ENCODE results near the gene FGFRL1. TPM values are rescaled to one million over a fixed set of nuclear protein-coding genes. Genes with fewer than 3 reads are reported as not detected.
A peak's percentile ranks its signal among the peaks of the same experiment; 100 is the strongest.

The FGFRL1 gene
- total and polyA plus RNA-seq, 2 of the 13 experiments (the other 11 are each of a cell fraction or from before 2014, with no cell fraction given), result 19.1 to 30.6 TPM

- TF ChIP-seq ZHX2 (IDR thresholded peaks at IDR 0.05; ENCODE audit: low read depth), result no peak
- no peak for TF ChIP-seq ZHX2 (CRISPR knock-in tag; IDR thresholded peaks at IDR 0.05; ENCODE audit: borderline replicate concordance)
- peak; percentile 72; the same call in 1 of the 2 replicates for TF ChIP-seq ZNF337 (CRISPR knock-in tag; IDR thresholded peaks at IDR 0.05; ENCODE audit: borderline replicate concordance, low read depth)
- TF ChIP-seq ZNF841 (CRISPR knock-in tag; IDR thresholded peaks at IDR 0.05; ENCODE audit: borderline replicate concordance), result no peak; the same call in 1 of the 2 replicates
- no peak for TF ChIP-seq ZNF513 (CRISPR knock-in tag; conservative IDR thresholded peaks at IDR 0.05)
- no peak for TF ChIP-seq GTF3A (CRISPR knock-in tag; conservative IDR thresholded peaks at IDR 0.05)
- TF ChIP-seq KLF11 (CRISPR knock-in tag; IDR thresholded peaks at IDR 0.05), result no peak
- TF ChIP-seq FOXP4 (CRISPR knock-in tag; IDR thresholded peaks at IDR 0.05), result peak; percentile 50
- no peak; the same call in 1 of the 2 replicates for TF ChIP-seq EEA1 (CRISPR knock-in tag; IDR thresholded peaks at IDR 0.05; ENCODE audit: borderline replicate concordance)
- TF ChIP-seq CEBPB (IDR thresholded peaks at IDR 0.05; ENCODE audit: borderline replicate concordance, low read depth, low read length), result no peak
- no peak; the same call in 1 of the 2 replicates for TF ChIP-seq ZNF878 (CRISPR knock-in tag; IDR thresholded peaks at IDR 0.05)
- no peak for TF ChIP-seq LCORL (IDR thresholded peaks at IDR 0.05)
- TF ChIP-seq LCORL (CRISPR knock-in tag; IDR thresholded peaks at IDR 0.05), result peak; percentile 72; the same call in 1 of the 2 replicates
- no peak for TF ChIP-seq MTA3 (CRISPR knock-in tag; IDR thresholded peaks at IDR 0.05)
- no peak for TF ChIP-seq TBX3 (IDR thresholded peaks at IDR 0.05; ENCODE audit: borderline replicate concordance)
- TF ChIP-seq POGK (CRISPR knock-in tag; conservative IDR thresholded peaks at IDR 0.05), result 0 out of 2 replicates have a peak, but pooled peaks have one; percentile 8
- TF ChIP-seq SRSF1 (optimal IDR thresholded peaks at IDR 0.05; ENCODE audit: low read depth, low read length), result peak; percentile 36
Observed at GRCh38 chr4:993111-994029, 18.1 kb upstream of the FGFRL1 start, which contains the start of gene SLC26A1 (continued).

Data from HepG2 (cell line).